GM18873 (cell line): ENCODE results near the gene SLC33A1.

ENCODE experiments used
- ATAC-seq: cut with Tn5 transposase; IDR thresholded peaks from one replicate; pipeline ENCODE4 v1.9.1; 2021; ENCODE audit warnings: mild to moderate bottlenecking, moderate library complexity, moderate number of reproducible peaks; ENCODE audit not compliant: unreplicated experiment, low FRiP score

SLC33A1 gene

GRCh38 chr3:155804323-155804722, 49.9 kb downstream of the SLC33A1 start:
- no peak for ATAC-seq

- no peak for ATAC-seq
Observed at GRCh38 chr3:155792532-155792931, 61.7 kb downstream of the SLC33A1 start.

DNA sequence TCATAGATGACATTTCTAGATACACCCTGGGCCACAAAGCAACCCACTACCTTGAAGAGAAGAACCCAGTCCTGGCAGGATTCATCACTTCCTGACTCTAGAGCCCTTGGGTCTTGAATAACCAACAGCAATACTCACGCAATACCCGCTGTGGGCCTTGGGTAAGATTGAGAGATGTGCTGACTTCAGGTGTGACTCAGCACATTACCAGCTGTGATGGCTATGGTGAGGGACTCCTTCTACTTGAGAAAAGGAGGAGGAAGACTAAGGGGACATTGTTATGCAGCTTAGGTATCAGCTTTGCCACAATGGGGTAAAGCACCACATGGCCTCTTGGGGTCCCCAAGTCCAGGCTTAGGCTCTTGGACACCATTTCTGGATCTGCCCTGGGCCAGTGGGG, 63.0 kb downstream of the SLC33A1 start:
- no peak for ATAC-seq

DNA sequence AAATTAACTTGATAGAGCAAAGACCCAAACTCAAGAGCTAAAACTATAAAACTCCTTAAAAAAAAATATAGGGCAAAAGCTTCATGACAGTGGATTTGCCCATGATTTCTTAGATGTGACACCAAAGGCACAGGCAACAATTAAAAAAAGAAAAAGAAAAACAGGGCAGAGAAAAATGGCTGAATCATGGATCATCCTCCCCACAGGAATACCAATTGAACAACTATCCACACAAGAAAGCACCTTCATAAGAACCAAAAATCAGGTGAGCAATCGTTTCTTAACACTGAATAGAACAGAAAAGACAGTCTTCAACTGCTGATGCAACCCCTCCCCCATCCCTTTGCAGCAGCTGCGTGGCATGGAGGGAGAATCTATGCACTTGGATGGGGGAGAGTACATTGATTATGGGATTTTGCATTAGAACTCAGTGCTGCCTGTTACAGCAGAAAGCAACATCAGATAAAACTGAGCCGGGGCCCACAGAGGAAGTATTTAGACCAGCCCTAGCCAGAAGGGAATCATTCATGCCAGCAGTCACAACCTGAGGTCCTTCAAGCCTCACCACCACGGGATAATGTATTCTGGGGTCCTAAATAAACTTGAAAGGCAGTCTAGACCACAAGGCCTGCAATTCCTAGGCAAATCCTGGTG, 63.8 kb downstream of the SLC33A1 start:
- ATAC-seq: no peak

GRCh38 chr3:155785662-155786295, 68.4 kb downstream of the SLC33A1 start:
- ATAC-seq: no peak

DNA sequence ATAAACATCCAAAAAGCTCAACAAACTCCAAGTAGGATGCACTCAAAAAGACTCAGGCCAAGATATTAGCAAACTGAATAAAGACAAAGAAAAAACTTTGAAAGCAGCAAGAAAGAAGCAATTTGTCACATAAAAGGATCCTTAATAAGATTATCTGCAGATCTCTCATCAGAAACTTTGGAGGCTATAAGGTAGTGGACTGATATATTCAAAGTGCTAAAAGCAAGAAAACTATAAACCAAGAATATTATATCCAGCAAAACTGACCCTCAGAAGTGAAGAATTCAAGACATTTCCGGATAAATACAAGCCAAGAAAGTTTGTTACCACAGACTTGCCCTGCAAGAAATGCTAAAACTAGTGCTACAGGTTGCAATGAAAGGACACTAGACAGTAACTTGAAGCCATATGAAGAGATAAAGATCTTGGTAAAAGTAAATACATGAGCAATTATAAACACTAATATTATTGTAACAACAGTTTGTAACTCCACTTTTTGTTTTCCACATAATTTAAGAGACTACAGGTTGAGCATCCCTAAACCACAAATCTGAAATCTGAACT, 71.8 kb downstream of the SLC33A1 start:
- no peak for ATAC-seq

- ATAC-seq: no peak
Observed at GRCh38 chr3:155780291-155780690, 73.9 kb downstream of the SLC33A1 start.

- ATAC-seq: no peak
Observed at GRCh38 chr3:155778462-155778861, 75.8 kb downstream of the SLC33A1 start.

DNA sequence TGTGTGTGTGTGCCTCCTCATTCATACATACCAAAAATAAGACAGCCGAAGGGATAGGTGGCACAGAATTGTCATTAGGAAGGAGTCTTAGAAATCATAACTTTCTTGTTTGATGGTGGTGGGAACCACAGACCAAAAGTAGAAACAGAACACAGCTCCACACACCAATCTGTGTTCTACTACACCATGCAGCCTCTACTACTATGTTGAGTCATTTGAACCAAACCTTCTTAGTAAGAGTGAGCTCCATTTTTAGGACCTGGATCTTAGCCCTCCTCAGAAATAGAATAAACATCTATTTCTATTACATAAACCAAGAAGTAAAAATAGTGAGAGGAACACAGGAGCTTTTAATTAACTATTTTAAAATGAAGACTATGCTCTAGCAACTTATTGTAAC, 81.4 kb downstream of the SLC33A1 start:
- ATAC-seq: no peak

DNA sequence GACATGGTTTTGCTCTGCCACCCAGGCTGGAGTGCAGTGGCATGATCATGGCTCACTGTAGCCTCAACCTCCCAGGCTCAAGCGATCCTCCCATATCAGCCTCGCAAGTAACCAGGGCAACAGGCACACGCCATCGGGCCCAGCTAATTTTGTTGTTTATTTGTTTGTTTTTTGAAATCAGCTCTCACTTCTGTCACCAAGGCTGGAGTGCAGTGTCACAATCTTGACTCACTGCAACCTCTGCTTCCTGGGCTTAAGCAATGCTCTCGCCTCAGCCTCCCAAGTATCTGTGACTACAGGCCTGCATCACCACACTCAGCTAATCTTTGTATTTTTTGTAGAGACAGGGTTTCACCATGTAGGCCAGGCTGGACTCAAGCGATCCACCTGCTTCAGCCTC, 83.1 kb downstream of the SLC33A1 start:
- no peak for ATAC-seq
